Psoas muscle (tissue), 8 donors: ENCODE measurements around the gene STARD5. TPM values are rescaled to one million over a fixed set of nuclear protein-coding genes. Genes with fewer than 3 reads are reported as not detected.

Experiments
- ATAC-seq, 4 donors: fragments of 200-7000 bp; cut with Tn5 transposase; one replicate each; pipeline ENCODE4 v1.9.1; 2020; ENCODE audit warnings: moderate library complexity in 3 of 4, mild to moderate bottlenecking in 2 of 4
- DNase-seq, 2 donors: peaks; one replicate each; pipeline ENCODE4 v3.0.0-alpha.2; 2020
- H3K27ac ChIP-seq: fragments of 200-600 bp; one replicate; pipeline ENCODE4 v1.8.0; 2022
- H3K27me3 ChIP-seq, 3 donors: fragments of 200-600 bp in 1 of 3; one replicate each; pipeline versions ENCODE4 v1.6.1 to v1.8.0; 2013 to 2022; ENCODE audit warnings: low read length in 2 of 3, mild to moderate bottlenecking in 2 of 3, moderate library complexity in 1 of 3; ENCODE audit not compliant: insufficient read depth in 3 of 3
- H3K36me3 ChIP-seq, 2 donors: fragments of 200-600 bp in 1 of 2; one replicate each; pipeline versions ENCODE4 v1.6.1 to v1.8.0; 2013 to 2022; ENCODE audit warnings: low read depth in 1 of 2, mild to moderate bottlenecking in 1 of 2, moderate library complexity in 1 of 2; ENCODE audit not compliant: insufficient read depth in 1 of 2
- H3K4me1 ChIP-seq: fragments of 200-600 bp; one replicate; pipeline ENCODE4 v1.8.0; 2022
- H3K4me3 ChIP-seq: fragments of 200-600 bp; one replicate; pipeline ENCODE4 v1.8.0; 2022; ENCODE audit warnings: mild to moderate bottlenecking
- H3K9me3 ChIP-seq: fragments of 200-600 bp; one replicate; pipeline ENCODE4 v1.8.0; 2022
- CTCF ChIP-seq: fragments of 200-600 bp; IDR thresholded peaks from one replicate; pipeline ENCODE4 v1.8.0; 2022; ENCODE audit warnings: antibody characterized with exemption
- WGBS, 3 donors: extraction: QIAGEN DNeasy Blood & Tissue Kit; methylation state at CpG; one replicate each; pipeline versions ENCODE4 v1.1.6 to v1.1.7; 2013; 5-methylcytosine and 5-hydroxymethylcytosine counted together
- intact Hi-C, 2 donors: fragments of 100-400 bp; cut with DNase I; formaldehyde crosslinking; loops; one replicate each; pipeline versions ENCODE4 v1.11.0 to v1.14.2; 2022
- polyA plus RNA-seq, 3 donors: library from polyadenylated mRNA; stranded (reverse); fragments of 200-250 nt; gene quantifications; one replicate each; pipeline ENCODE4 v1.2.3, GENCODE V29; 2013
- total RNA-seq, 4 donors: library from RNA; stranded (reverse); fragmentation: NEBNext Ultra II Directional in 2 of 4; extraction: Animal tissue kit (Norgen Biotek cat#: 25700) in 2 of 4; gene quantifications; one replicate each; pipeline versions ENCODE4 v1.2.1 to v1.2.4, GENCODE V29; 2021 to 2023
- donor health status: healthy with polysubstance abuse.
- donor health status: DM: no; HTN: no; CAD: no; lungs with moderate emphysema.
- donor health status: Bipolar disorder and iron deficiency.
- donor health status: healthy.
- donor health status: DM: yes; HTN: yes; CAD: no.
- donor health status: DM: no; HTN: no; CAD: no.
- donor health status: DM: no; HTN: no; CAD: no.
- donor health status: DM: yes; HTN: yes; CAD: no.

The STARD5 gene
- total and polyA plus RNA-seq, 7 donors: 0.25 to 1.9 (median 0.64) TPM

GRCh38 chr15:81296673-81297072 is 27.3 kb downstream of the STARD5 start:
- Histone ChIP-seq H3K27ac (peak overlapping the region; percentile 60), H3K36me3 (no peaks in the 10 kb centered on the region), H3K27me3 (no peaks in the 10 kb centered on the region), H3K4me1 (no peaks in the 10 kb centered on the region), H3K9me3 (no peaks in the 10 kb centered on the region), H3K4me3 (peak overlapping the region; percentile 49)
- intact Hi-C loops: no loop called here
- ATAC-seq (peak; percentile 26 to 60 (median 37)), DNase-seq (peak in 1 of 2 donors; percentile 62)
- no peak for TF ChIP-seq CTCF
- 57 to 68% (median 63%) methylated on average over 11 of the region's 11 CpGs for WGBS, 3 donors

- H3K4me3 ChIP-seq: no peak overlapping the region
- no peak for TF ChIP-seq CTCF
- intact Hi-C loops: no loop called here
- 74 to 85% (median 77%) methylated on average over 2 of the region's 2 CpGs for WGBS, 3 donors
- no peaks in the 10 kb centered on the region for H3K36me3 ChIP-seq
- no peak for DNase-seq
- H3K9me3 ChIP-seq: no peaks in the 10 kb centered on the region
- H3K27ac ChIP-seq: peak overlapping the region; percentile 18
- ATAC-seq: no peak
- H3K27me3 ChIP-seq: no peaks in the 10 kb centered on the region
- no peaks in the 10 kb centered on the region for H3K4me1 ChIP-seq
Observed at GRCh38 chr15:81296186-81296585, 27.8 kb downstream of the STARD5 start.

- no peak overlapping the region for H3K27ac ChIP-seq
- intact Hi-C loops: no loop called here
- no peak overlapping the region for H3K4me3 ChIP-seq
- no peaks in the 10 kb centered on the region for H3K4me1 ChIP-seq
- no peaks in the 10 kb centered on the region for H3K9me3 ChIP-seq
- H3K36me3 ChIP-seq: no peaks in the 10 kb centered on the region
- ATAC-seq: no peak
- WGBS, 3 donors: 44 to 52% (median 45%) methylated on average over 5 of the region's 5 CpGs
- no peak for TF ChIP-seq CTCF
- DNase-seq: no peak
- no peaks in the 10 kb centered on the region for H3K27me3 ChIP-seq
Observed at GRCh38 chr15:81295486-81296121, 28.3 kb downstream of the STARD5 start.

- WGBS, 3 donors: 41 to 57% (median 51%) methylated on average over 6 of the region's 6 CpGs
- no peak overlapping the region for H3K4me3 ChIP-seq
- no peaks in the 10 kb centered on the region for H3K4me1 ChIP-seq
Observed at GRCh38 chr15:81294516-81294880, 29.4 kb downstream of the STARD5 start.

More at GRCh38 chr15:81294516-81294880, 29.4 kb downstream of the STARD5 start:
- TF ChIP-seq CTCF: no peak
- Histone ChIP-seq H3K9me3 (no peaks in the 10 kb centered on the region), H3K36me3 (no peaks in the 10 kb centered on the region), H3K27me3 (no peaks in the 10 kb centered on the region), H3K27ac (no peak overlapping the region)
- ATAC-seq: no peak
- DNase-seq: no peak
- intact Hi-C loops: no loop called here
